ENCODE data around the gene SLC5A11. TPM values are rescaled to one million over a fixed set of nuclear protein-coding genes. Genes with fewer than 3 reads are reported as not detected.

SLC5A11 gene
- total and polyA plus RNA-seq, 2 donors (not counting 1 experiment from before 2014, with no cell fraction given): 0.62 to 0.84 TPM

DNA sequence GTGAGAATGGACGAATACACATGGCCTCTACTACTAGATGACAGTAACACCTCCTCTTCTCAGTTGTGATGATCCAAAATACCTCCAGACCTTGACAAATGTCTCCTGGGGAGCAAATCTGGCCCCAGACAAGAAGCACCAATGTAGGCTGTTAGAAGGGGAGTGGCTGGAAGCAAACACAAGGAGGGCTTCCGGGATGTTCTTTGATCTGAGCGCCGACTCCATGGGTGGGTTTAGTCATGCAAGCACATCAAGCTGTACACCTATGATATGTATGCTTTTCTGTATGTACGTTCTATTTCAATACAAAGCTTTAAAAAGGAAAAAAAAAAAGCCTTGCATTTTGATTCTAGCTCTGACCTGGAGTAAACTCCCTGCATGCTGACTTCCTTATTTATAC is 108.0 kb downstream of the SLC5A11 start:
- no peak overlapping the region for H3K9ac ChIP-seq (ENCODE audit: low read length)
- no peak overlapping the region for H2AFZ ChIP-seq (ENCODE audit: insufficient read depth, low read depth, low read length, poor library complexity, severe bottlenecking)
- Mint-ChIP-seq H3K27me3 (no peaks in the 10 kb centered on the region), H3K4me3 (no peak overlapping the region), H3K27ac (peak overlapping the region; percentile 51), H3K9me3 (ENCODE audit: insufficient read depth) (no peaks in the 10 kb centered on the region), H3K4me1 (peaks cover 2% of the 10 kb centered on the region)
- no peaks in the 10 kb centered on the region for H3K9me3 ChIP-seq (ENCODE audit: control extremely low read depth in 1 of 3, control insufficient read depth in 2 of 3, insufficient read depth in 1 of 3, low read length in 2 of 3)
- no peak overlapping the region for H3K27ac ChIP-seq (ENCODE audit: low read length in 2 of 2)
- H3K36me3 ChIP-seq (replicated peaks in 1 of 2; ENCODE audit: control extremely low read depth in 1 of 2, control insufficient read depth in 1 of 2, extremely low read depth in 1 of 2, insufficient read depth in 2 of 2, low read length in 1 of 2): peaks cover 25 to 97% of the 10 kb centered on the region in 2 experiments
- POLR2A ChIA-PET: no interaction called here
- DNase-seq: no peak
- H3K79me2 ChIP-seq (ENCODE audit: control insufficient read depth, insufficient read depth, low read length): peaks cover 43% of the 10 kb centered on the region
- intact Hi-C loops (cut with micrococcal nuclease): no loop called here
- no peaks in the 10 kb centered on the region for H3K4me1 ChIP-seq (ENCODE audit: control insufficient read depth in 2 of 2, insufficient read depth in 2 of 2, low read length in 2 of 2)
- ATAC-seq (ENCODE audit: low read depth): no peak
- no CpG with 5 or more reads among the region's 5 CpGs for WGBS (ENCODE audit: insufficient coverage)
- CTCF ChIA-PET: interaction anchor here (1.3 kb wide), 1 partner anchor 154 kb away, joined by 3 read pairs; no protein-coding TSS in a partner anchor
- TF ChIP-seq, protein P1, sequence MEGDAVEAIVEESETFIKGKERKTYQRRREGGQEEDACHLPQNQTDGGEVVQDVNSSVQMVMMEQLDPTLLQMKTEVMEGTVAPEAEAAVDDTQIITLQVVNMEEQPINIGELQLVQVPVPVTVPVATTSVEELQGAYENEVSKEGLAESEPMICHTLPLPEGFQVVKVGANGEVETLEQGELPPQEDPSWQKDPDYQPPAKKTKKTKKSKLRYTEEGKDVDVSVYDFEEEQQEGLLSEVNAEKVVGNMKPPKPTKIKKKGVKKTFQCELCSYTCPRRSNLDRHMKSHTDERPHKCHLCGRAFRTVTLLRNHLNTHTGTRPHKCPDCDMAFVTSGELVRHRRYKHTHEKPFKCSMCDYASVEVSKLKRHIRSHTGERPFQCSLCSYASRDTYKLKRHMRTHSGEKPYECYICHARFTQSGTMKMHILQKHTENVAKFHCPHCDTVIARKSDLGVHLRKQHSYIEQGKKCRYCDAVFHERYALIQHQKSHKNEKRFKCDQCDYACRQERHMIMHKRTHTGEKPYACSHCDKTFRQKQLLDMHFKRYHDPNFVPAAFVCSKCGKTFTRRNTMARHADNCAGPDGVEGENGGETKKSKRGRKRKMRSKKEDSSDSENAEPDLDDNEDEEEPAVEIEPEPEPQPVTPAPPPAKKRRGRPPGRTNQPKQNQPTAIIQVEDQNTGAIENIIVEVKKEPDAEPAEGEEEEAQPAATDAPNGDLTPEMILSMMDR (IDR thresholded peaks at IDR 0.05): no peak
- TF ChIP-seq EZH2 (IDR thresholded peaks at IDR 0.05; ENCODE audit: borderline replicate concordance, insufficient read depth, low read depth, low read length, poor library complexity, severe bottlenecking): no peak
- no peaks in the 10 kb centered on the region for H3K27me3 ChIP-seq (replicated peaks in 1 of 4; ENCODE audit: control extremely low read depth in 1 of 4, control insufficient read depth in 3 of 4, insufficient read depth in 4 of 4, low read length in 3 of 4)
- H3K4me3 ChIP-seq (ENCODE audit: control extremely low read depth in 1 of 5, extremely low read depth in 1 of 5, insufficient read depth in 1 of 5, low read depth in 2 of 5, low read length in 4 of 5): no peak overlapping the region
- H4K20me1 ChIP-seq (ENCODE audit: control insufficient read depth, insufficient read depth, low read length, poor library complexity, severe bottlenecking): peaks cover 73% of the 10 kb centered on the region
- no peak overlapping the region for H3K4me2 ChIP-seq (replicated peaks; ENCODE audit: low read depth, low read length, poor library complexity, severe bottlenecking)

DNA sequence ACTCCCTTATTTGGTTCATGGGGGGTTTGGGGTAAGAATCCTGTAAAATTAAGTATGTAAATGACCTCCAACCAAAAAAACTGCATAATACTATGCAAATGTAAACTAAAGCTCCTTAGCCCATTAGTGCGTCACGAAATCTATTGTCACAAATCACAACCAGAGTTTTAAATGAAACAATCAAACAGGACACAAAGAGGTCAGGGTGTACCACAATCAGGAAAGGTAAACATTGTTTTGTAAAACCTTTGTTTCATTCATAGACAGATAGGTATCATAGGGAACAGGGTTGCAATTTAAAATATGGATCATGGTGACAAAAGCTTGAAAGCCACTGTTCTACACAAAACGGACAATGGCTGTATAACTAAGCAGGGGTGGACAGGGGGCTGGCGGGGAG is 108.4 kb downstream of the SLC5A11 start:
- no peaks in the 10 kb centered on the region for H3K27me3 ChIP-seq (replicated peaks in 1 of 4; ENCODE audit: control extremely low read depth in 1 of 4, control insufficient read depth in 3 of 4, insufficient read depth in 4 of 4, low read length in 3 of 4)
- H3K9me3 ChIP-seq (ENCODE audit: control extremely low read depth in 1 of 3, control insufficient read depth in 2 of 3, insufficient read depth in 1 of 3, low read length in 2 of 3): no peaks in the 10 kb centered on the region
- no peaks in the 10 kb centered on the region for H3K4me1 ChIP-seq (ENCODE audit: control insufficient read depth in 2 of 2, insufficient read depth in 2 of 2, low read length in 2 of 2)
- peaks cover 23 to 97% of the 10 kb centered on the region in 2 experiments for H3K36me3 ChIP-seq (replicated peaks in 1 of 2; ENCODE audit: control extremely low read depth in 1 of 2, control insufficient read depth in 1 of 2, extremely low read depth in 1 of 2, insufficient read depth in 2 of 2, low read length in 1 of 2)
- no peak overlapping the region for H3K4me3 ChIP-seq (ENCODE audit: control extremely low read depth in 1 of 5, extremely low read depth in 1 of 5, insufficient read depth in 1 of 5, low read depth in 2 of 5, low read length in 4 of 5)
- intact Hi-C loops (cut with micrococcal nuclease): no loop called here
- no peak overlapping the region for H3K9ac ChIP-seq (ENCODE audit: low read length)
- H3K79me2 ChIP-seq (ENCODE audit: control insufficient read depth, insufficient read depth, low read length): peaks cover 46% of the 10 kb centered on the region
- POLR2A ChIA-PET: no interaction called here
- peaks cover 2% of the 10 kb centered on the region for H3K4me1 Mint-ChIP-seq
- H3K4me2 ChIP-seq (replicated peaks; ENCODE audit: low read depth, low read length, poor library complexity, severe bottlenecking): no peak overlapping the region
- H4K20me1 ChIP-seq (ENCODE audit: control insufficient read depth, insufficient read depth, low read length, poor library complexity, severe bottlenecking): peaks cover 75% of the 10 kb centered on the region
- no peak overlapping the region for H3K27ac ChIP-seq (ENCODE audit: low read length in 2 of 2)
- no peak for DNase-seq
- WGBS (ENCODE audit: insufficient coverage): 100% methylated on average over 2 of the region's 4 CpGs
- no peak overlapping the region for H2AFZ ChIP-seq (ENCODE audit: insufficient read depth, low read depth, low read length, poor library complexity, severe bottlenecking)
- TF ChIP-seq EZH2 (IDR thresholded peaks at IDR 0.05; ENCODE audit: borderline replicate concordance, insufficient read depth, low read depth, low read length, poor library complexity, severe bottlenecking): no peak
- TF ChIP-seq, protein P1 (IDR thresholded peaks at IDR 0.05): no peak
- H3K4me3 Mint-ChIP-seq: no peak overlapping the region
- H3K27ac Mint-ChIP-seq: peak overlapping the region; percentile 75
- H3K9me3 Mint-ChIP-seq (ENCODE audit: insufficient read depth): no peaks in the 10 kb centered on the region
- no peak for ATAC-seq (ENCODE audit: low read depth)
- no peaks in the 10 kb centered on the region for H3K27me3 Mint-ChIP-seq
- CTCF ChIA-PET: interaction anchor here (1.3 kb wide), 2 partner anchors 8 to 154 kb away, joined by 3 read pairs; no protein-coding TSS in a partner anchor

Measured in B cell (primary cell).